Endothelial cell of umbilical vein (primary cell): Measurements from ENCODE around the gene RBM39. TPM values are rescaled to one million over a fixed set of nuclear protein-coding genes. Genes with fewer than 3 reads are reported as not detected.
A peak's percentile ranks its signal among the peaks of the same experiment; 100 is the strongest.

Source experiments
- BruUV-seq: library from RNA; stranded (reverse); fragments of 400-500 nt; replicated peaks from 2 replicates; lab custom pipeline; 2021; lab: Mats Ljungman, UMichigan
- CTCF ChIA-PET: fragments of 300-600, 350-600 bp; sonication (Branson Sonifier 250); formaldehyde crosslinking; loops from one replicate; lab custom pipeline; 2021; ENCODE audit warnings: antibody characterized with exemption, inconsistent platforms; lab: Charles Lee
- POLR2A ChIA-PET: fragments of 300-600, 350-600 bp; sonication (Branson Sonifier 250); formaldehyde crosslinking; loops from one replicate; lab custom pipeline; 2021; ENCODE audit warnings: antibody characterized with exemption, inconsistent platforms; lab: Charles Lee
- DNase-seq: peaks from one replicate; pipeline ENCODE4 v3.0.0-alpha.2; 2011; ENCODE audit warnings: low read depth, low spot score
- FAIRE-seq: peaks from 2 replicates; lab custom pipeline; 2011; peaks lifted over from hg19 to GRCh38; lab: Jason Lieb, UNC
- H2AFZ ChIP-seq: 2 replicates; pipeline ENCODE4 v1.6.0; 2012; ENCODE audit warnings: low read depth, low read length, control low read depth, inconsistent platforms
- H3K27ac ChIP-seq: 2 replicates; pipeline ENCODE4 v1.5.1; 2011; ENCODE audit warnings: low read depth, mild to moderate bottlenecking, control low read depth, low read length, moderate library complexity; ENCODE audit not compliant: insufficient read depth
- H3K27me3 ChIP-seq, 2 experiments: 2 replicates each; pipeline versions ENCODE4 v1.6.0 to v1.6.1; 2011; ENCODE audit warnings: low read length in 2 of 2, mixed read lengths in 1 of 2; ENCODE audit not compliant: control insufficient read depth in 2 of 2, insufficient read depth in 2 of 2
- H3K36me3 ChIP-seq, 2 experiments: 2 replicates in 1 of 2; 3 replicates in 1 of 2; pipeline ENCODE4 v1.5.1; 2011; ENCODE audit warnings: low read length in 2 of 2, mild to moderate bottlenecking in 1 of 2, moderate library complexity in 1 of 2; ENCODE audit not compliant: control insufficient read depth in 2 of 2, insufficient read depth in 2 of 2; ENCODE audit errors: extremely low read depth in 1 of 2
- H3K4me1 ChIP-seq: 3 replicates; pipeline ENCODE4 v1.5.1; 2011; ENCODE audit warnings: mild to moderate bottlenecking, low read length; ENCODE audit not compliant: control insufficient read depth, insufficient read depth; ENCODE audit errors: extremely low read depth
- H3K4me2 ChIP-seq: 2 replicates; pipeline ENCODE4 v1.6.1; 2011; ENCODE audit warnings: low read length, control low read depth, mixed read lengths; ENCODE audit not compliant: insufficient read depth
- H3K4me3 ChIP-seq, 3 experiments: fragments of 200-600 bp in 1 of 3; sonication (generic), shearing (Covaris generic) in 1 of 3; replicated peaks in 1 of 3; 2 replicates each; pipeline ENCODE4 v1.5.1; 2011 to 2016; ENCODE audit warnings: control low read depth in 3 of 3, low read length in 3 of 3, mild to moderate bottlenecking in 2 of 3, inconsistent platforms in 1 of 3, low read depth in 1 of 3, moderate library complexity in 1 of 3; ENCODE audit not compliant: insufficient read depth in 1 of 3
- H3K79me2 ChIP-seq: 2 replicates; pipeline ENCODE4 v1.6.0; 2012; ENCODE audit warnings: low read length, inconsistent platforms; ENCODE audit not compliant: control insufficient read depth, insufficient read depth
- H3K9ac ChIP-seq: replicated peaks from 2 replicates; pipeline ENCODE3; 2011; ENCODE audit warnings: low read length, control low read depth; ENCODE audit not compliant: insufficient read depth; ENCODE audit errors: extremely low read depth
- H3K9me1 ChIP-seq: replicated peaks from 3 replicates; pipeline ENCODE4 v1.6.0; 2011; ENCODE audit warnings: mild to moderate bottlenecking, low read length; ENCODE audit not compliant: control insufficient read depth, insufficient read depth; ENCODE audit errors: extremely low read depth
- H3K9me3 ChIP-seq: replicated peaks from 2 replicates; pipeline ENCODE4 v1.5.1; 2012; ENCODE audit warnings: low read length, inconsistent platforms; ENCODE audit not compliant: control insufficient read depth, insufficient read depth
- H4K20me1 ChIP-seq: replicated peaks from 2 replicates; pipeline ENCODE3; 2011; ENCODE audit warnings: mild to moderate bottlenecking, low read length; ENCODE audit not compliant: control insufficient read depth, insufficient read depth; ENCODE audit errors: extremely low read depth
- JUN ChIP-seq: IDR thresholded peaks from 2 replicates; pipeline ENCODE4 v1.6.1; 2011; ENCODE audit warnings: borderline replicate concordance, low read depth; ENCODE audit not compliant: insufficient read length, insufficient read depth
- dilution Hi-C: fragments of 300-500 bp; cut with MboI; formaldehyde crosslinking; loops from one replicate; pipeline ENCODE4 v1.15.0; 2019; ENCODE audit warnings: low sequenced_read_pairs; ENCODE audit not compliant: extremely low pct_ligation_motif_present
- intact Hi-C: fragments of 100-400 bp; cut with micrococcal nuclease; formaldehyde crosslinking; loops from one replicate; pipeline ENCODE4 v1.10.0; 2022
- polyA plus RNA-seq, 4 experiments: library from polyadenylated mRNA; depleted of rRNA in 3 of 4; stranded (reverse) in 3 of 4; unstranded in 1 of 4; fragments of >200 nt; gene quantifications; 2 replicates each; pipeline versions ENCODE4 v1.2.1 to v1.2.3, GENCODE V29; 2011 to 2012; ENCODE audit warnings: missing spikeins in 1 of 4
- total RNA-seq: library from RNA; stranded (reverse); gene quantifications from 2 replicates; pipeline ENCODE4 v1.2.3, GENCODE V29; 2021
- TF ChIP-seq, protein P1 (sequence below), 2 donors: IDR thresholded peaks; 1 replicate in 1 of 2; 2 replicates in 1 of 2; pipeline ENCODE4 v1.5.1; 2011; ENCODE audit warnings: low read length in 2 of 2, mild to moderate bottlenecking in 2 of 2, moderate library complexity in 2 of 2, control low read depth in 1 of 2, inconsistent platforms in 1 of 2, low read depth in 1 of 2; ENCODE audit not compliant: insufficient read depth in 1 of 2; ENCODE audit errors: extremely low read depth in 1 of 2

RBM39 gene
- total and polyA plus RNA-seq, 2 donors (not counting 3 experiments of a cell fraction or from before 2014, with no cell fraction given): 106 to 309 TPM

DNA sequence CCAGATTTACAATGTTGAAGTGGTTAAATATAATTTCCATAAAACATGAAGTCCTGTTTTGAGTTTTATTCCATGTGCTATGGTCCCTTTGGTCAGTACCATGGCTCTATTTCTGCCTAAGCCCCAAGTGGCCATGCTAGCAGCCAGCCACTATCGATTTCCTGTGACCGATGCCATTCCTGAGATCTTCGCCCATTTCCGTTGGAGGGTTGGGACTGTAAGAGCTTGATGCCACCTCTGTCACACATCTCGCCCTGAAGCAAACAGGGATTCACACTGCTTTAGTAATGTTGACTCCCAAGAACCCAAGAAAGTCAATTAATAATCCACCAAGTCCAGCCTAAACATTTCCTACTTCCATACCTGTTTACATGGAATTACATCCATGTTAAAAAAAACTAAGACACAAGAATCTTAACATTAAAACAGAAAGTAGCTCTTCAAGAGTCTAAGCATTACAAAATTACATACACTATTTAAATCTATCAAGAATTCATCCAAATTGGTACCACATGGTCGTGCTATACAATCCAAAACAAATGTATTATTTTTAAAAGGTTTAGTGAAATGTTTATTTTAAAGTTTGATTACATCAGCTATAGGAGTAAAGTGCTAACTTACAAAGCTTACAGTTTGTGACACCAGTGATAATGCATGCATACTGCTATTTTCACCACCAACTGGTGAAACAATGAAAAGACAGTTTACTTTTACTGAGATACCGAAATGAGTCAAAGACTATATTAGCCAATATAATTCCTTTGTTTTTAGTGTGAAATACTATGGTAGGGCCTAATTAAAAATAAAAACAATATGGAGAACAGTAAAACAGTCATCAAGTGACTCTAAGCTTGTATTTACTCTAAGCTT is 2.5 kb downstream of the RBM39 start:
- peaks cover 34% of the 10 kb centered on the region for H4K20me1 ChIP-seq
- H3K9me3 ChIP-seq: no peaks in the 10 kb centered on the region
- intact Hi-C loops (loop anchor here (5.0 kb wide), 1 partner anchor 77 kb away; the partner anchor contains the start of genes CPNE1 and RBM12), dilution Hi-C loops (no loop called here)
- peak overlapping the region; percentile 12 to 100 (median 97) for H3K4me3 ChIP-seq
- H2AFZ ChIP-seq: no peak overlapping the region
- H3K79me2 ChIP-seq: peaks cover 74% of the 10 kb centered on the region
- H3K36me3 ChIP-seq: peaks cover 13 to 44% of the 10 kb centered on the region in 2 experiments
- H3K4me1 ChIP-seq: peaks cover 46% of the 10 kb centered on the region
- peak overlapping the region; percentile 99 for H3K4me2 ChIP-seq
- DNase-seq (peak; percentile 36), FAIRE-seq (no peak)
- POLR2A ChIA-PET: interaction anchor here (0.5 to 1.6 kb wide), 3 partner anchors 9 to 144 kb away, joined by 3 to 7 read pairs (median 5); no protein-coding TSS in a partner anchor
- H3K9me1 ChIP-seq: no peaks in the 10 kb centered on the region
- H3K9ac ChIP-seq: peak overlapping the region; percentile 100
- no peak for TF ChIP-seq JUN
- TF ChIP-seq, protein P1, sequence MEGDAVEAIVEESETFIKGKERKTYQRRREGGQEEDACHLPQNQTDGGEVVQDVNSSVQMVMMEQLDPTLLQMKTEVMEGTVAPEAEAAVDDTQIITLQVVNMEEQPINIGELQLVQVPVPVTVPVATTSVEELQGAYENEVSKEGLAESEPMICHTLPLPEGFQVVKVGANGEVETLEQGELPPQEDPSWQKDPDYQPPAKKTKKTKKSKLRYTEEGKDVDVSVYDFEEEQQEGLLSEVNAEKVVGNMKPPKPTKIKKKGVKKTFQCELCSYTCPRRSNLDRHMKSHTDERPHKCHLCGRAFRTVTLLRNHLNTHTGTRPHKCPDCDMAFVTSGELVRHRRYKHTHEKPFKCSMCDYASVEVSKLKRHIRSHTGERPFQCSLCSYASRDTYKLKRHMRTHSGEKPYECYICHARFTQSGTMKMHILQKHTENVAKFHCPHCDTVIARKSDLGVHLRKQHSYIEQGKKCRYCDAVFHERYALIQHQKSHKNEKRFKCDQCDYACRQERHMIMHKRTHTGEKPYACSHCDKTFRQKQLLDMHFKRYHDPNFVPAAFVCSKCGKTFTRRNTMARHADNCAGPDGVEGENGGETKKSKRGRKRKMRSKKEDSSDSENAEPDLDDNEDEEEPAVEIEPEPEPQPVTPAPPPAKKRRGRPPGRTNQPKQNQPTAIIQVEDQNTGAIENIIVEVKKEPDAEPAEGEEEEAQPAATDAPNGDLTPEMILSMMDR (IDR thresholded peaks at IDR 0.05; ENCODE audit: extremely low read depth in 1 of 2, insufficient read depth in 1 of 2, low read depth in 1 of 2, low read length in 2 of 2): peak; percentile 11 to 13
- no TSS peak for BruUV-seq
- H3K27me3 ChIP-seq: no peaks in the 10 kb centered on the region
- CTCF ChIA-PET: interaction anchor here (0.6 to 3.3 kb wide), 7 partner anchors 9 to 215 kb away, joined by 3 to 11 read pairs (median 5); partner anchors contain the start of genes PHF20 and SCAND1
- H3K27ac ChIP-seq: peak overlapping the region; percentile 94
